ENCODE results near the gene KIAA1328. TPM values are rescaled to one million over a fixed set of nuclear protein-coding genes. Genes with fewer than 3 reads are reported as not detected.
"Not testable (repeated sequence)": the region's sequence is repeated elsewhere in the genome, so short reads cannot be mapped to it uniquely, and the experiment has no call there.

The KIAA1328 gene
- total and polyA plus RNA-seq, 7 donors: 1.3 to 4.4 (median 3.5) TPM

- DNase-seq (no peak), ATAC-seq (no peak)
- 98 to 99% (median 99%) methylated on average over 4 of the region's 4 CpGs for WGBS, 3 donors
- Histone ChIP-seq H3K27me3 (ENCODE audit: insufficient read depth in 3 of 3, low read length in 2 of 3) (no peaks in the 10 kb centered on the region), H3K9me3 (no peaks in the 10 kb centered on the region), H3K4me1 (no peaks in the 10 kb centered on the region), H3K36me3 (ENCODE audit: insufficient read depth in 1 of 2, low read depth in 1 of 2) (no peaks in the 10 kb centered on the region), H3K27ac (no peak overlapping the region), H3K4me3 (no peak overlapping the region)
- TF ChIP-seq CTCF (IDR thresholded peaks at IDR 0.05): no peak
- intact Hi-C loops (cut with DNase I): no loop called here
Observed at GRCh38 chr18:36900466-36900865, 71.5 kb downstream of the KIAA1328 start.

- Histone ChIP-seq H3K27me3 (ENCODE audit: insufficient read depth in 3 of 3, low read length in 2 of 3) (no peaks in the 10 kb centered on the region), H3K9me3 (no peaks in the 10 kb centered on the region), H3K4me3 (no peak overlapping the region), H3K36me3 (ENCODE audit: insufficient read depth in 1 of 2, low read depth in 1 of 2) (no peaks in the 10 kb centered on the region), H3K4me1 (no peaks in the 10 kb centered on the region), H3K27ac (no peak overlapping the region)
- no peak for ATAC-seq
- intact Hi-C loops (cut with DNase I): no loop called here
- 64 to 76% (median 70%) methylated on average over 1 of the region's 1 CpG for WGBS, 3 donors
- no peak for TF ChIP-seq CTCF (IDR thresholded peaks at IDR 0.05)
- no peak for DNase-seq
Observed at GRCh38 chr18:36901277-36901701, 72.4 kb downstream of the KIAA1328 start.

GRCh38 chr18:36903215-36903928 lies 74.4 kb downstream of the KIAA1328 start:
- H3K9me3 ChIP-seq: no peaks in the 10 kb centered on the region
- no peaks in the 10 kb centered on the region for H3K4me1 ChIP-seq
- H3K27ac ChIP-seq: no peak overlapping the region
- H3K27me3 ChIP-seq (ENCODE audit: insufficient read depth in 3 of 3, low read length in 2 of 3): no peaks in the 10 kb centered on the region
- H3K4me3 ChIP-seq: no peak overlapping the region
- no peaks in the 10 kb centered on the region for H3K36me3 ChIP-seq (ENCODE audit: insufficient read depth in 1 of 2, low read depth in 1 of 2)
- 80 to 98% (median 81%) methylated on average over 3 of the region's 3 CpGs for WGBS, 3 donors
- ATAC-seq (no peak), DNase-seq (no peak)
- intact Hi-C loops (cut with DNase I): no loop called here
- TF ChIP-seq CTCF (IDR thresholded peaks at IDR 0.05): no peak

GRCh38 chr18:36905571-36905970 lies 76.6 kb downstream of the KIAA1328 start:
- Histone ChIP-seq H3K4me1 (no peaks in the 10 kb centered on the region), H3K27ac (no peak overlapping the region), H3K36me3 (ENCODE audit: insufficient read depth in 1 of 2, low read depth in 1 of 2) (no peaks in the 10 kb centered on the region), H3K4me3 (no peak overlapping the region), H3K27me3 (ENCODE audit: insufficient read depth in 3 of 3, low read length in 2 of 3) (no peaks in the 10 kb centered on the region), H3K9me3 (no peaks in the 10 kb centered on the region)
- intact Hi-C loops (cut with DNase I): no loop called here
- no peak for TF ChIP-seq CTCF (IDR thresholded peaks at IDR 0.05)
- ATAC-seq (no peak), DNase-seq (no peak)

- H3K36me3 ChIP-seq (ENCODE audit: insufficient read depth in 1 of 2, low read depth in 1 of 2); H3K27me3 ChIP-seq (ENCODE audit: insufficient read depth in 3 of 3, low read length in 2 of 3); H3K9me3 ChIP-seq; intact Hi-C loops (cut with DNase I); H3K4me1 ChIP-seq; H3K4me3 ChIP-seq; H3K27ac ChIP-seq; ATAC-seq; DNase-seq: not testable (repeated sequence)
- 98 to 99% (median 98%) methylated on average over 4 of the region's 4 CpGs for WGBS, 3 donors
Observed at GRCh38 chr18:36909282-36909681, 80.4 kb downstream of the KIAA1328 start.

Measured in psoas muscle (tissue), 8 donors.